Fibroblast of peridontal ligament (primary cell): ENCODE results near the gene SERP1.

Source experiments
- DNase-seq: peaks from one replicate; pipeline ENCODE4 v3.0.0-alpha.2; 2010; ENCODE audit errors: extremely low read depth

Gene SERP1

DNA sequence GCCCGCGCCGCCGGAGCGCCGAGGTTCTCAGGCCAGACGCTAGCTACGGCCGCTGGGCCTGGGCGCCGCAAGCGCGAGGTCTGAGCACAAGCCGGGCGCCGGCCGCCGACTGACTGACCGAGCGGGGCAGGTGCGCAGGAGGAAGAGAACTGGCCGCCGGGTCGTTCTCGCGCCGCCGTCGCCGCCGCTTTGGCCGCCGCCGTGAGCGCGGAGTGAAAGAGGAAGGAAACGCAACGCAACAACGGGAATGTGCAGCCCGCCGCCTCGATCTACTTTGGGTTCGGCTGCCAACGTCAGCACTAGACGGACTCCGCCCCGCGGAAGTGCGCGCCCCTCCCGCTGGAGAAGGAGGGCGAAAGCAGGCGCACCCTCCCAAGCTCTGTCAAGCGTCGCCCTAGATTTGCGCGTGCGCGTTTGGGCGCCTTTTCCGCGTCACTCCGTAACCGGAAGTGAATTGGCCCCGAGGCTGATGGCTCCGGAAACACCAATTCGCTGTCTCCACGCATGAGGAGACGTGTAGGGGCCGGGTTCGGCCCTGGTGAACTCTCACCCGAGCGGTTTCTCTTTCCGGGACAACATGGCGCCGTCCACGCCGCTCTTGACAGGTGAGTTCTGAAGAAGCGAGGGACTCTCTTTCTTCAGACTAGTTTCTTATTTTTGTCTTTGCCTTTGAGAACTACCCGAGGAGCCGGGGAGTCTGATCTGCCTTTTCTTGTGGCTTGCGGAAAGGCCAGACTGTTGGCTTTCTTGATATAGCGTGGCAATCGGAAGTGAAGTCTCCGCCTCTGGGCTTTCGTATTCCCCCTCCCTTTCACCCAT is at the start of gene SERP1, which contains the start of gene EIF2A:
SERP1 (minus strand) TSS at position 271 of the 819 bp plus-strand sequence. CDS start 361 bp downstream, outside the sequence.
EIF2A (plus strand) TSS at position 562 of the 819 bp plus-strand sequence; CDS start at position 578, 16 bp downstream.
- DNase-seq: peak; percentile 99

DNA sequence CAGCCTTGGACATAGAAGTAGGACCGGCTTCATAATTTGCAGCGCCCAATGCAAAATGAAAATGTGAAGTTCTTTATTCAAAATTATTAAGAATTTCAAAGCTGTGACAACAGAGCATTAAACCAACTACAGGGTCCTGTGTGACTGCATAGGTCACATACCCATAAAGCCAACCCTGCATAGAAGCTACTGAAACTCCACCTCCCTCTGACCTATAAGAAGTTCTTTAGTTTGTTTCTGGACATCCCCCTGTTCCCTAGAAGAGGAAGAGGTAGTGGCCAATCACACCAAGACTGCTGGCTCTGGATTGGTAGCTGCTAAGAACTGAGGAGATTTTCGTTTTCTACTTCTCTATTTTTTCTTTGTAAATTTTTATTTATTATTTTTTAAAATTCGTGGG is 47.9 kb upstream of the SERP1 start:
- DNase-seq: no peak

DNA sequence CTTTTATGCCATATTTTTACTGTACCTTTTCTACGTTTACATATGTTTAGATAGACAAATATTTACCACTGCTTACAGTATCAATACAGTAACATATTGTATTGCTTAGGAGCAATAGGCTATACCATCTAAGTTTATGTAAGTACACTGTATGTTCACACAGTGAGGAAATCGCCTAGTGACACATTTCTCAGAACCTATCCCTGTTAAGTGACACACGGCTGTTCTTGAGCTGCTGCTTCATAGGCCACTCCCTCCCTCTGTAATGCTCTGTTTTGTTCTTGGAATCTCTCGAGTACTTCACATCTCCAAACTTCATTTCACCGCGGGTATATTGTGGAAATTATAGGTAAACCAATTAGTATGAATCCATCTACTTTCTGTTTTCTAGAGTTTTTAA is 43.5 kb upstream of the SERP1 start:
- peak; percentile 25 for DNase-seq

DNA sequence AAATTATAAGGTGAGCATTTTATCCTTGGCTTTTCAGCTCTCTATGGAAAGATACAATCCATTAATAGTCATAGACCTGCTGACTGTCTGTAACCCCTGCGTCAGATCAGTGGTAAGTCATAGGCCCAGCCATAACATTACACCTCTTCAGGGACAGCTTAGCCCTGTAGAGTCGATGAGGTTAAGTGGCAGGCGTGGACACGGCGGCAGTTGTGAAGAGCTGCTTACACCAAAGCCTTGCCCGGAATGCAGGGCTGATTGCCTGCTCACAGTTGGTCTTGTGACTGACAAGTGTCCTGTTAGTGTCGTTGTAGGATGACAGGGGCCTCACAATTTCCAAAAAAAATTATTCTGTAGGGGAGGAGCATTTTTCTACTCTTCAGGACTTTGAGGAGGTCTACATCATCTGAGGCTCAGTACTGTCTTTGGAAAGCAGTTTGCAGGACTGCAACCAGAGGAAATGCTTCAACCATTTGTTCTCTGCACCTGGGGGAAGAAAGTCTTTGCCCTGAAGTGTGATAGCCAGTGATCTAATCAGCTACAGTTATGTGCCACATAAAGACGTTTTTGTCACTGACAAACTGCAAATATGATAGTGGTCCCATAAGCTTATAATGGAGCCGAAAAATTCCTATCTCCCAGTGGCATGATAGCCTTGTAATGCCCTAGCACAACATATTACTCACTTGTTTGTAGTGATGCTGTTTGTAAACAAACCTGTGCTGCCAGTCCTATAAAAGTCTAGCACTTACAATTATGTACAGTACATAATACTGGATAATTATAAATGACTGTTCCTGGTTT is 41.9 kb upstream of the SERP1 start:
- DNase-seq: no peak

DNA sequence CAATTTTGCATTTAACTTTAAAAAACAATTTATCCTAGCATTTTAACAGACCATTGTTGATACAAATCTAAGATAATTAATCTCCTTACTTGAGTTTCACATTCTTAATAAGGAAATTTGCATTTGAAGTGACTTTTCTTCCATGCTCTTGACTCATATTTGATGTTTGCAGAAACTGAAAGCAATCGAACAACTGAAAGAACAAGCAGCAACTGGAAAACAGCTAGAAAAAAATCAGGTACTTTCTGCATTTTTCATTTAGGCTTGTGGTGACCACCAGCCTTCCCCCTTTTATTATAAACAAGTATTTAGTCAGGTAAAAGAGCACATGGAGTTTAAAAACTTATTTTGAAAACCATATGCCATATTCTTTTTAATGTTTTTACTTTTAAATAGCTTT is 36.7 kb upstream of the SERP1 start:
- no peak for DNase-seq

DNA sequence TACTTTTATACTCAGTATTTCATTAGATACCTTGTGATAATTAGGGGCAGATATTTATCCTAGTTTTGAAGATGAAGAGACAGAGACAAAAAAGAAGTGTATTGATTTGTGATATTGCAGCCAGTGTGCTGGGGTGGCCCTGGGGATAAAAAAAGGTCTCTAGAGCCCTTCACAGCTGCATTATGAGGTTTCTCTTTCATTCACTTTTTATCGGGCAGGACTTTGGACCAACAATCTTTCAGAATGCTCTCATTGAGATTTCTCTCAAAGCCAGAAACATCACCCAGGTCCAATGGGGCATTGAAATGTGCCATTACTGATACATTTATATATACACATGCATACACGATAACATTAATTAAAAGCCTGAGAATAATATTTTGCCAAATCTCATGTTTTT is 36.3 kb upstream of the SERP1 start:
- no peak for DNase-seq

DNA sequence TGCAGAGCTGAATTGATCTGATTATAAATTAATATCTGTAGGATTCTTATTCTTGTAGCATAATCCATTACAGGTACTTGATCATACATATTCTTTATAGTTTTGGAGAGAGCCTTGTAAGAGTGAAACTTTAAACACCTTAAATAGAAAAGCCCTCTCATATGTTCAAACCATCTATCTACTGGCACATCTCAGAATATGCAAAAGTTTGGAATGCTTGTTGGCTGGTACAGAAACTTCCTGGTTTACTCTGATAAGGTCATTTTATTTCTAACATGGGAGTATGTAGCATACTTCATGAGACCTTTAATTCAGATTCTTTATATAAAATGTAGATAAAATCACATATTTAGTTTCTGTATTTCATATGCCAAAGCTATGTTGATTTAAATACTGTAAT is 34.9 kb upstream of the SERP1 start:
- DNase-seq: no peak

DNA sequence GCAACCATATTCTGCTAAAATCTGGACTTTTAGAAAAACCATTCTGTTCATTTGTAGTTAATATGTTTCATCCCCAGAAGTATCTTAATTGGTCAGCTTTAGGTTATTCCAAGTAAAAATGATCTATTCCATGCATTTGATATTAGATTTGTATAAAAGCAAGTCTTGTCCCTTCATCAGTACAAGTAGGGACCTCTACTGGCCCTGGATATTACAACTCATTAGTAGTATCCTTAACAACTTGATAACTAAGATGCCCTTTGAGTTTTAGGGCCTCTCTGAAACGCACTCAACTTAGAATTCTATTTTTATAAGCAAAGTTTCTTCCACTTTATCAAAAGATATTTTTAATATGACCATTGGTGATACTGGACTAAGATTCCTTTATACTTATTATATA is 31.6 kb upstream of the SERP1 start:
- peak; percentile 14 for DNase-seq

DNA sequence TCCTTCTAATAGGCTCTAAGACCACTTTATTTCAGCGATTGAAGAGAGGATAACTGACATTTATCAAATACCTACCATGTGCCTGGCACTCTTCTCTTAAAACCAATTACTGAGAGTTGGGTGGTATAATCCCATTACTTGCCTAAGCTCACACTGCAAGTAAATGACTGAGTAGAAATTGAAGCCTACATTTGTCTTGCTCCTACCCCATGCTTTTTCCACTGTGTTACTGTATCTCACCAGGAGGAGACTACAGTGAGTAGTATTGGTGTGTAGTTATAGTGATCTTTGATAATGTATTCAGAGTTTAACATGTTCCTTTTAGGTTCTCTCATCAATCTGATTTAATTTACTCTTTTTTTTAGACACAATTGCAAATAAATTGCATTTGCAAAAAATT is 21.0 kb upstream of the SERP1 start:
- no peak for DNase-seq

DNA sequence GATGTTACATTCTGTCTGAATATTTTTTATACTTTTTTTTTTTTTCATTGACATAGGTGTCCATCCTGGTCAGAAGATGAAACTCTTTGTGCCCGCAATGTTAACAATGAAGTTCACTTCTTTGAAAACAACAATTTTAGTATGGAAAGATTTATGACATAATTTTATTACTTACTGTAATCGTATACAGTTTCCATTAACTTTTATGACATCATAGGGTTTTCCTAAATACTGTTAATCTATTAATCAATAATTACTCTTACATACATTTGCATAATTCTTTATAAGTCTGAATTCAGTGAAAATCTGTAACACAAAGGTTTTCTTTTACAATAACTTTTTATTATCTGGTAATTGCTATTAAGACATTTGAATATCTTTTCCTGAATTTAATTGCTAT is 17.9 kb upstream of the SERP1 start:
- no peak for DNase-seq

DNA sequence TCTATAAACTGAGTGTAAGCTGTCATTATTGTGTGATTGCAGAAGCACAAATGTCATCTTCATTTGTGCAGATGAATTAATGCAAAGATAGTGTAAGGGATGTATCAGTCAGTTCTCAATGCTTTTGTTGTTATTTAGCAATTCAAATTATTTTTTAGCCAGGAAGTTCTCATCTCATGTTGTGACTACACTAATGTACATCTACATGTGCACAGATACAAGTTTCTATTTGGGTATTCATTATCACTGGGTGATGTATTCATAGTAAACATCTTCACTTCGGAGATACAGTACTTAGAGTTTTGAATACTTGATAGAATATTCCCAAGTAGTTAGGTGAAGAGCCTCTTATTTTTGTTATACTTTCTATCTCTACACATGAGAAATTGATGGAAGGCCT is 11.4 kb upstream of the SERP1 start:
- no peak for DNase-seq

DNA sequence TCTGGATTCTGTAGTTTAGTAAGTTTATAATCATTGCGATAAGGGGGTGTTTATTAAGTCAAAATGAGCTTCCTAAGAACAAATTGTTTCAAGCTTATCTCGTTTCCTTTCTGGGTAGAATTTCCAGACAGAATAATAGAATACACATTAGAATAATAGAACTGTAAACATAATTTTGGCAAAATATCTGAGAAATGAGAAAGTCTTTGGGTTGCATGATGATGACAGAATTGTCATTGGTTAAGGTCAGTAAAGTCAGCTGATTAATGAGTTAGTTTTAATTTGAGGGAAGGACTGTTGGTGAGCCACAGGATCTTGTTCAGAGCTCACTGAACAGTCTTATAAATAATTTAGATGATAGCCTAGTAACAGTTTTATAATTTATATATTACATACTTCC is 10.5 kb upstream of the SERP1 start:
- no peak for DNase-seq

DNA sequence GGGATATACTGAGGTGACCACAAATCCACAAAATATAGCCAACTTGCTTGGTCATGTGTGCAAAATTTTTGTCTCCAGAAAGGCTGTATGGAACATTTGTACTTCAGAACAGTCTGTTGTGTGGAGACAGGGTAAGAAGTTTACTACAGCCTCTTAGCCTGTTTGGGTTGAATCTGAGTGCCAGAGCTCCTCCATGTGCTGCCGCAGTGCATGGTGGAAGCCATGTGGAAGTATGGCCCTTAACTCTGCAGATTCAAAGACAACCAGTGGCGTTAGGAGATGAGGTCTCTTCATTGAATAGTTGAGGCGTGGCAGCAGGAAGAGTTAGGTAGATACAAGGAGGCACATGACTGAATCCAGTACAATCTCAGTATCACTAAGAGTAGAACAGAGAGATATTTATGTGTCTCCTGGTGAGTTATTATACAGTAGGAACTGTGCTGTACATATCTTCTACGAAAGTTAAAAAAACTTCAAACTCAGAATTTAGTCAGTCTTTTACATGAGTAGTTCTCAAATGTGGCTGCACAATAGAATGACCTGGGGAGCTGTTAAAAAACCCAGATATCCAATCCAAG is 9.7 kb upstream of the SERP1 start:
- DNase-seq: no peak

DNA sequence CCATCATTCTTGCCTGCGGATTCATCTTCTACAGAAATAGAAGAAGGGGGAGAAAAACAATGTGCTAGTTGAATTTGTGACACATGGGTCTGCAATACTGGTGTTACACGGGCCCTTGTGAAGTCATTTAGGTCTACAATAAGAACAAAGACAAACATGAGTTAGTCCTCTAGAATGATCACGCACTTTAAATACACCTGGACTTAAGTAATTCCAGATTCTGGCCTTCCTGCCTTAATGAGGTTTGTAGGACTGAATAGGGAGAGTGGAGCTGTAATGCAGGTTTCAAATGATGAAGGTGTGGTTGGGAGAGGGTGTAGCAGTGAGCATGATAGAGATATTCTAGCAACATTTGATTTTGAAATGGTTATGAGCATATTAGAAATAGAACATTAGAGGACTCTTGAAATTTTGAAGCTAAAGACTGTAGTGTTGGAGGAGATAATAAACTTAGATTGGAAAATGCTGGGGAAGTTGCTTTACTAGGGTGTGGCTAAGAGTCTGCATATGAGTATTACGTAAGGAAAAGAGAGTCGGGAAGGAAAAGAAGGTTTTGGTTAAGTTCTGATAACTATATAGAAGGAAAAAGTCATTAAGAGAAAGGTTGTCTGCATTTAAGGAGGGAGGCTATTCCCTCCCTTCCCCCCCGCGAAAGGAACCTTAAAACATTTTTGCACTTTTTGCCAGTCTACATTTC is 897 bp upstream of the SERP1 start:
- peak; percentile 28 for DNase-seq

DNA sequence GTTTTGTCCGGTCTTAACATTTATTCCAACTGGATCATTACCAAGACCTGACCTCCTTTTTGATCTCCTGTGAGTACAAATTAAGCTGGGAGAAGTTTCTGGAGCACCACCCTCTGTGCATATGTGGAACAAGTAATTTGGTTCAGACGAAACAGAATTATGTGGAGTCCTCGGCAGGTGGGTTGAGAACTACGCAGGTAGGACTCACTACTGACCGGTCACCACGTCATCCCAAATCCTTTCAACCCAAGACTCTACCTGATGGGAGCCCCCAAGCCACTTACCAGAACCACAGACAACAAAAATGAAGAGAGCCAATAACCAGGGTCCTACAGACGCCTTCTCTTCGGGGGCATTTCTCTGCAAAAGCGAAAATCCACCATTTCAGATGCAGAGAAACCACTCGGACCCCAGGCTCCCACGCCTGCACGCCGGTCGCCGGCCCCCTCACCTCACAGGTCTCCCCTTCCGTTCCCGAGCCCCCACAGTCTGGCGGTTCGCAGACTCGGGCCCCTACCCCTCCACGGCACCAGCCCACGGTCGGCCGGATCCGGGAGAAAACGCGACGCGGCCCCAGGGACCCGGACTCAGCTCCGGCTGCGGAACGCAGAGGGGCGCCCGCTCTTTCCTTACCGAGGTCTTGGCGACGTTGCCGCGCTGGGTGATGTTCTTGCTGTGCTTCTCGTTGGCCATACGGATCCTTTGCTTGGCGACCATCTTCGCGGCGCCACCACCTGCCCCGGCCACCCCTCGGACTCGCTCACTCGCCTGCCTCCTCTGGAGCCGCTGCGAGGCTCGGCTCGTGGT is 674 bp downstream of the SERP1 start:
- peak; percentile 35 for DNase-seq

DNA sequence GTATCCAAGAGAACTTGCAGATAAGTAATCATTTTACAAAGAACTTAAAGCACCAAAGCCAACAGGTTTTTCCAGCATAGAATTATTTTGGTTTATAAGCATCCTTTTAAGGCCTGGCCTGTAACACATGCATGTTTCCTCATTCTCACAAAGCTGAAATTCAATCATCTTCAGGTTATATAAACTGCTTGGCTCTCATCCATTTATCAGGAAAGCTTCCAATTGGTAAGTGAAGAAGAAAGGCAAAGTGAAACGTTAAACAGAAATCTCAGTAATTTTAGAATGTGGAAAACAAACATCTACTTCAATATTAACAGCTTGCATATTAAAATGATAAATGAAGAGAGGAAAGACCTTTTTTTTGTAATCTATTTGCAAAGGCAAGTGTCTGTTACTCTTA is 1.6 kb downstream of the SERP1 start:
- peak; percentile 73 for DNase-seq

DNA sequence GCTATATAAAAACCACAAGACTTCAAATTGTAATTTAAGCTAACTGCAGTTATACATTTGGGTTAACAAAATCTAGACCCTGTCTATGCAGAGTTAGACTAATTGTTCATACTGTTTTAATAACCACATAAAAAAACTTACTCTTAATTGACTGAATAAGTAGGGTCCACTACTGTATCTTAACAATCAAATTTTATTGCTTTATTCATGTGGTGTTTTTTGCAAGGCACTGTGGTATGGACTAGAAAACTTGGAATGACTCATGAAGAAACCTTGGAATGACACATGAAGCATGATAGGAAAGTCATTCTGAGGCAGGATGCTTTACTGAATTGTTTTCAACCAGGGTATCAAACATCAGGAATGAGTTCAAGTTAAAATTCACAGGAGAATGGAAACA is 2.3 kb downstream of the SERP1 start:
- peak; percentile 69 for DNase-seq

DNA sequence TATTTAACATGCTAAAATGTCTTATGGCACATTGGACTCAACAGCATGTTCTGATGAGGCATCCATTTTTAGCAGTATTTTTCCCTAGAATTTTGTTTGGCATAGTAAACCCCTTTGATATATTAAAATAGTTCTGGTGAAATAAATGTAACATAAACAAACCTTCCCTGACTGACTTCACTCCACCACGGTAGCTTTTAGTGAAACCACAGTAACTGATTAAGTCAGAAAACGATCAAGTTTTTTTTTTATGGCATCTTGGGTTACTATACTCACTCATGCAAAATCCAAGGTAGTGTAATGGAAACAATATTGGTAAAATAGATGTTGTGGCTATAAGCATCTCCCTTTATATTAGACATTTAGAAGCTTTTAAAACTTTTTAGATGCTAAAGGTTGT is 2.8 kb downstream of the SERP1 start:
- DNase-seq: peak; percentile 8

DNA sequence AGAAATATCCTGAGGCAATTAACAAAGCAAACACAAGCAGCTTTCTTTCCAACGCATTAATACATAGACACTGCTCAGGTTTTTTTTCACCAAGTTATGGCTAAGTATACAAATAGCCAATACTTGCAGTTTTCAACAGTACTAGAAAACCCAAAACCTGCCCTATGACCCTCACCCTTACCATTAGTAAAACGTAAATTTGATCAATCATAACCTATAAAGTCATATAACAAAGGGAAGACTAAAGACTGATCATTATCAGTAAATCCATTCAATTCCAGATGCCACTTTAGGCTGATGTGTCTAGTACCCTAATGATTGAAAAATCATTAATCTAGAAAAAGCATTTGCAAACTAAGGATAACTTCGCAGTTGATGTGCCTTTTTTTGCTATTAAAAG is 3.2 kb downstream of the SERP1 start:
- DNase-seq: no peak

DNA sequence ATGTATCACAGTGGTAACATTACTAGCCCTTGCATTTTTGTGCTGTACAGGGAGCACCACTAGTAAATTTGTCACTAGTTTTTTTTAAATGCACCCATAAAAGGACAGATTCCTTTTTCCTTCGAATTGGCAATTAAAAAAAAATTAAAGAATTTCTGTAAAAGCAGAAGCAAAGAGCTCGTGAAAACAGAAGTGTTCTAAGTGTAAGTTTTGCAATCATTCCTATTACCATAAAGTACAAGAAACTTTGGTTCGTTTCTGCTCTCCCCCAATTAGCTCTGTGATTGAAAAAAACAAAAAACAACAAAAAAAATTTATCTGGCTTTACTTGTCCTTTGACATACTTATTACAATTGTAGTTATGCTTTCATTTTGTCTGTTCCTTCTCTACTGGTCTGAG is 5.3 kb downstream of the SERP1 start:
- no peak for DNase-seq

DNA sequence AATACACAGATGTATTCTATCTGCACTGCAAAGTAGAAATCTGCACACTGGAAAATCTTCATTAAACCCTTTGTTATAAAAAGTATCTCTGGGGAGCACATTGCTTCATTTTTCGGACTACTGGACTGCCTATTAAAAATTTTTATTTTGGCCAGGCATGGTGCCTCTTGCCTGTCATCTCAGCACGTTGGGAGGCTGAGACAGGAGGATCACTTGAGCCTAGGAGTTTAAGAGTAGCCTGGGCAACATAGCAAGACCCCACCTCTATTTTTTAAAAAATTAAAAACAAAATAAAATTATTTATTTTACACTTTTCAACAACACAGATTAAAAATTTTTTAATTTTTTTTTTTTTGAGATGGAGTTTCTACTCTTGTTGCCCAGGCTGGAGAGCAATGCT is 6.0 kb downstream of the SERP1 start:
- no peak for DNase-seq
